Esophagus muscularis mucosa (tissue), 3 donors: ENCODE measurements around the gene OTOP1.

Experiments
- EP300 ChIP-seq: sonication (generic); formaldehyde crosslinking; IDR thresholded peaks from one replicate; pipeline ENCODE4 v1.6.1; 2017; ENCODE audit warnings: antibody characterized with exemption
- TF ChIP-seq, protein P1 (sequence below), 3 experiments: fragments of 200-600 bp in 2 of 3; fragments of 450-650 bp in 1 of 3; sonication (generic) in 2 of 3; IDR thresholded peaks; one replicate each; pipeline ENCODE4 v1.5.1; 2017 to 2019; ENCODE audit warnings: antibody characterized with exemption in 3 of 3, mild to moderate bottlenecking in 2 of 3, moderate library complexity in 1 of 3

DNA sequence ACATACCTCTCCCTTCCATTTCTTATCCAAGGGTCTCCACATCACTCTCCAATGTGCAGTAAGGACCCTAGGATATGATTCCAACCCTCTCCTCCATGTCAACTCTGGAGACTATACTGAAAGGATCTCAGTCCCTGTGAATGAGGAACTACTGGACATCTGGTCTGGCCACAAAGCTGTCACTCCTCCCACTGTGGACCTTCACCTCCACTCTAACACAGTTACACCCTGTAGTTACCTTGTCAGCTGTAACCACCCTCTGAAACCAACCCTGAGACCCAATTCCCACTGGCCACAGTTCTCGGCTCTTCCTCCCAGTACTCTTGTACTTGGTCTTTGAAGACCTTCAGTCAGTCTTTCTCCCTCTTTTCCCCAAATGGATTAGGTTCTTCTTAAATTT, 18.4 kb upstream of the OTOP1 start:
- TF ChIP-seq EP300: no peak
- TF ChIP-seq, protein P1, sequence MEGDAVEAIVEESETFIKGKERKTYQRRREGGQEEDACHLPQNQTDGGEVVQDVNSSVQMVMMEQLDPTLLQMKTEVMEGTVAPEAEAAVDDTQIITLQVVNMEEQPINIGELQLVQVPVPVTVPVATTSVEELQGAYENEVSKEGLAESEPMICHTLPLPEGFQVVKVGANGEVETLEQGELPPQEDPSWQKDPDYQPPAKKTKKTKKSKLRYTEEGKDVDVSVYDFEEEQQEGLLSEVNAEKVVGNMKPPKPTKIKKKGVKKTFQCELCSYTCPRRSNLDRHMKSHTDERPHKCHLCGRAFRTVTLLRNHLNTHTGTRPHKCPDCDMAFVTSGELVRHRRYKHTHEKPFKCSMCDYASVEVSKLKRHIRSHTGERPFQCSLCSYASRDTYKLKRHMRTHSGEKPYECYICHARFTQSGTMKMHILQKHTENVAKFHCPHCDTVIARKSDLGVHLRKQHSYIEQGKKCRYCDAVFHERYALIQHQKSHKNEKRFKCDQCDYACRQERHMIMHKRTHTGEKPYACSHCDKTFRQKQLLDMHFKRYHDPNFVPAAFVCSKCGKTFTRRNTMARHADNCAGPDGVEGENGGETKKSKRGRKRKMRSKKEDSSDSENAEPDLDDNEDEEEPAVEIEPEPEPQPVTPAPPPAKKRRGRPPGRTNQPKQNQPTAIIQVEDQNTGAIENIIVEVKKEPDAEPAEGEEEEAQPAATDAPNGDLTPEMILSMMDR (IDR thresholded peaks at IDR 0.05): no peak
